Natural killer cell (primary cell): ENCODE data around the gene DNAJC24. TPM values are rescaled to one million over a fixed set of nuclear protein-coding genes. Genes with fewer than 3 reads are reported as not detected.

Experiments
- ATAC-seq, 3 donors: fragments of 150-1000 bp in 2 of 3; fragments of 200-7000 bp in 1 of 3; cut with Tn5 transposase; 1 replicate in 1 of 3; 2 replicates in 2 of 3; pipeline ENCODE4 v1.10.0; 2021; ENCODE audit warnings: mild to moderate bottlenecking in 2 of 3, moderate library complexity in 2 of 3
- DNase-seq, 2 donors: peaks; one replicate each; pipeline versions ENCODE4 v3.0.0 to v3.0.0-alpha.2; 2013 to 2021; ENCODE audit warnings: mixed read lengths in 1 of 2
- H3K27ac ChIP-seq: one replicate; pipeline ENCODE4 v1.5.1; 2013; ENCODE audit warnings: mild to moderate bottlenecking, low read length
- H3K27me3 ChIP-seq: one replicate; pipeline ENCODE4 v1.6.1; 2013; ENCODE audit warnings: low read length; ENCODE audit not compliant: control insufficient read depth, insufficient read depth
- H3K36me3 ChIP-seq: one replicate; pipeline ENCODE4 v1.6.1; 2013; ENCODE audit warnings: low read length; ENCODE audit not compliant: control insufficient read depth, insufficient read depth
- H3K4me1 ChIP-seq: one replicate; pipeline ENCODE4 v1.6.1; 2013; ENCODE audit warnings: low read length; ENCODE audit not compliant: control insufficient read depth, insufficient read depth
- H3K4me3 ChIP-seq: one replicate; pipeline ENCODE4 v1.5.1; 2013; ENCODE audit warnings: low read length
- H3K9me3 ChIP-seq: one replicate; pipeline ENCODE4 v1.6.1; 2013; ENCODE audit warnings: low read length; ENCODE audit not compliant: control insufficient read depth, insufficient read depth
- H3K27ac Mint-ChIP-seq, 2 donors: one replicate each; pipeline ENCODE4 v1.8.0; 2022; ENCODE audit warnings: mild to moderate bottlenecking in 2 of 2, mixed read lengths in 2 of 2, moderate library complexity in 1 of 2
- H3K27me3 Mint-ChIP-seq, 2 donors: one replicate each; pipeline ENCODE4 v1.8.0; 2022; ENCODE audit warnings: low read depth in 2 of 2, mixed read lengths in 2 of 2
- H3K36me3 Mint-ChIP-seq: one replicate; pipeline ENCODE4 v1.8.0; 2022; ENCODE audit warnings: mixed read lengths
- H3K4me1 Mint-ChIP-seq, 2 donors: one replicate each; pipeline ENCODE4 v1.8.0; 2022; ENCODE audit warnings: mixed read lengths in 2 of 2
- H3K4me3 Mint-ChIP-seq: one replicate; pipeline ENCODE4 v1.8.0; 2022; ENCODE audit warnings: mild to moderate bottlenecking, moderate library complexity, mixed read lengths
- H3K9me3 Mint-ChIP-seq, 2 donors: one replicate each; pipeline ENCODE4 v1.8.0; 2022; ENCODE audit warnings: mixed read lengths in 2 of 2
- WGBS: methylation state at CpG from one replicate; pipeline ENCODE4 v1.1.7; 2013; ENCODE audit warnings: missing lambda C conversion rate; ENCODE audit not compliant: insufficient coverage; 5-methylcytosine and 5-hydroxymethylcytosine counted together
- intact Hi-C: fragments of 100-400 bp; cut with micrococcal nuclease; formaldehyde crosslinking; loops from one replicate; pipeline ENCODE4 v1.14.2; 2022
- total RNA-seq, 4 donors: library from RNA; stranded (reverse); fragments of 120-200 nt in 1 of 4; gene quantifications; one replicate each; pipeline versions ENCODE4 v1.2.3 to v1.2.4, GENCODE V29; 2013 to 2022
- TF ChIP-seq, protein P1 (sequence below): fragments of 200-600 bp; IDR thresholded peaks from one replicate; pipeline ENCODE4 v1.8.0; 2022; ENCODE audit warnings: antibody characterized with exemption

The DNAJC24 gene
- total RNA-seq, 3 donors from 2014 or later (not counting 1 experiment from before 2014, with no cell fraction given) = 14.9 to 22.7 (median 18.6) TPM

DNA sequence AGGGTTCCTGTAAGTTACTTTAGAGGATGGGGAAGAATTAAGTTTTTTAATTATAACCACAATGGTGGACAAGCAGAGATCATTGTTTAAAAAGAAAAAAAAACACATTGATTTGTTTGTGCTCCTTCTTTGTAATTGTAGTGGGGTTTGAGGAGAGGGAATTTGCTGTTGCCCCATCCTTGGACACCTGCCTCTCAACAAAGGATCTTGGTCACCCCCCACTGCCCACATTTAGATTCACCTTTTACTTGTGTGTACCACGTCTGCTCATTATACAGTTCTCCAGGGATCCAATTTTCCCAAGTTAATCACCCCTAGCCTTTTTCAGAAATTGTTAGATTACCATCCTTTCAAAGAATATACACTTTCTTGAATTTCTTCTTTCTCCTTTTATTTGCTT, 53.0 kb downstream of the DNAJC24 start:
- Histone ChIP-seq H3K27me3 (no peaks in the 10 kb centered on the region), H3K27ac (no peak overlapping the region), H3K9me3 (no peaks in the 10 kb centered on the region), H3K36me3 (no peaks in the 10 kb centered on the region), H3K4me3 (no peak overlapping the region), H3K4me1 (no peaks in the 10 kb centered on the region)
- DNase-seq (no peak), ATAC-seq (no peak)
- 100% methylated on average over 1 of the region's 1 CpG for WGBS
- Mint-ChIP-seq H3K27ac (no peak overlapping the region), H3K36me3 (no peaks in the 10 kb centered on the region), H3K4me1 (no peaks in the 10 kb centered on the region), H3K27me3 (no peaks in the 10 kb centered on the region), H3K4me3 (no peak overlapping the region), H3K9me3 (no peaks in the 10 kb centered on the region)
- intact Hi-C loops = no loop called here
- TF ChIP-seq, protein P1, sequence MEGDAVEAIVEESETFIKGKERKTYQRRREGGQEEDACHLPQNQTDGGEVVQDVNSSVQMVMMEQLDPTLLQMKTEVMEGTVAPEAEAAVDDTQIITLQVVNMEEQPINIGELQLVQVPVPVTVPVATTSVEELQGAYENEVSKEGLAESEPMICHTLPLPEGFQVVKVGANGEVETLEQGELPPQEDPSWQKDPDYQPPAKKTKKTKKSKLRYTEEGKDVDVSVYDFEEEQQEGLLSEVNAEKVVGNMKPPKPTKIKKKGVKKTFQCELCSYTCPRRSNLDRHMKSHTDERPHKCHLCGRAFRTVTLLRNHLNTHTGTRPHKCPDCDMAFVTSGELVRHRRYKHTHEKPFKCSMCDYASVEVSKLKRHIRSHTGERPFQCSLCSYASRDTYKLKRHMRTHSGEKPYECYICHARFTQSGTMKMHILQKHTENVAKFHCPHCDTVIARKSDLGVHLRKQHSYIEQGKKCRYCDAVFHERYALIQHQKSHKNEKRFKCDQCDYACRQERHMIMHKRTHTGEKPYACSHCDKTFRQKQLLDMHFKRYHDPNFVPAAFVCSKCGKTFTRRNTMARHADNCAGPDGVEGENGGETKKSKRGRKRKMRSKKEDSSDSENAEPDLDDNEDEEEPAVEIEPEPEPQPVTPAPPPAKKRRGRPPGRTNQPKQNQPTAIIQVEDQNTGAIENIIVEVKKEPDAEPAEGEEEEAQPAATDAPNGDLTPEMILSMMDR = no peak

DNA sequence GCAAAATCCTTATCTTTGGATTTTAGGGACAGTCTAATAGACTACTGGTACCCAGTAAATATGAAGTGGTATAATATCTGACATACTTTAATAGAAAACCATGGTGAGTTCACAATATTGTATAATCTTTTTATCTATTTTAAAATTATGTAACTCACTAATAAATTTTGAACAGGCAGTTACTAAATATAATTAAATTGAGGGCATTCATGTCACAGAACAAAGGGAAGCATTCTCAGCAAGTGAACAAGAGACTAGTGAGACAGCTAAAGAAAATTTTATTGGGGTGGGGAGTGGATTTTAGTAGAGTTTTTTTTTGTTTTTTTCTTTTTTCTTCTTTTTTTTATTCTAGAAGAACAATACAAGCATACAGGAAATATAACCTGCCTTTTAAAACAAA, 55.0 kb downstream of the DNAJC24 start:
- intact Hi-C loops = no loop called here
- DNase-seq = no peak
- Histone ChIP-seq H3K27ac (no peak overlapping the region), H3K4me3 (no peak overlapping the region), H3K4me1 (no peaks in the 10 kb centered on the region), H3K27me3 (no peaks in the 10 kb centered on the region), H3K36me3 (no peaks in the 10 kb centered on the region), H3K9me3 (no peaks in the 10 kb centered on the region)
- no peaks in the 10 kb centered on the region for H3K36me3 Mint-ChIP-seq
- ATAC-seq = no peak
- no peaks in the 10 kb centered on the region for H3K27me3 Mint-ChIP-seq
- no peak overlapping the region for H3K4me3 Mint-ChIP-seq
- no peaks in the 10 kb centered on the region for H3K9me3 Mint-ChIP-seq
- no peaks in the 10 kb centered on the region for H3K4me1 Mint-ChIP-seq
- H3K27ac Mint-ChIP-seq = no peak overlapping the region
- TF ChIP-seq, protein P1 = no peak

DNA sequence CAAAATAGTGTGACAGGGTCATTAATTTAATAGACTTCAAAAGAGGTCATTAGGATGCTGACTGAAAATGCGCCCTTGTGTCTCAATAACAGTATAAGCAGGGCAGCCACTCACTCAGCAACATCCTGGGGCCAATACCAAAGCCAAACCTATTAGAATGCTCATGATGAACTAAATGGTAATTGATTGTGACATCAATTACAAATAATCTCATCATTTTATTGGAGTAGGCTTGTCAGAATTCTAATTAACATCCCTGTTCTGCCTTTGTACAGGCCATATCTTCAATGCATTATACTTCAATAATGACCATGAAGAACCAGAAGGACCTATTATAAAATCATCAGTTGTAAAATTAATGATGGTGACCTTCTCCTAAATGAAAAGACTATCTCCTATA, 64.2 kb downstream of the DNAJC24 start:
- intact Hi-C loops = no loop called here
- DNase-seq (no peak), ATAC-seq (no peak)
- 100% methylated on average over 1 of the region's 1 CpG for WGBS
- TF ChIP-seq, protein P1 = no peak
- Mint-ChIP-seq H3K4me3 (no peak overlapping the region), H3K9me3 (no peaks in the 10 kb centered on the region), H3K27ac (no peak overlapping the region), H3K27me3 (no peaks in the 10 kb centered on the region), H3K4me1 (peaks cover 0 to 6% of the 10 kb centered on the region in 2 donors), H3K36me3 (no peaks in the 10 kb centered on the region)
- Histone ChIP-seq H3K27ac (no peak overlapping the region), H3K36me3 (peaks cover 4% of the 10 kb centered on the region), H3K4me1 (no peaks in the 10 kb centered on the region), H3K4me3 (no peak overlapping the region), H3K27me3 (no peaks in the 10 kb centered on the region), H3K9me3 (no peaks in the 10 kb centered on the region)

GRCh38 chr11:31437742-31438435, 68.2 kb downstream of the DNAJC24 start:
- Histone ChIP-seq H3K36me3 (no peaks in the 10 kb centered on the region), H3K27ac (no peak overlapping the region), H3K9me3 (no peaks in the 10 kb centered on the region), H3K27me3 (no peaks in the 10 kb centered on the region), H3K4me3 (no peak overlapping the region), H3K4me1 (no peaks in the 10 kb centered on the region)
- H3K9me3 Mint-ChIP-seq = no peaks in the 10 kb centered on the region
- no peak overlapping the region for H3K4me3 Mint-ChIP-seq
- TF ChIP-seq, protein P1 = no peak
- no peak overlapping the region for H3K27ac Mint-ChIP-seq
- peaks cover 0 to 12% of the 10 kb centered on the region in 2 donors for H3K4me1 Mint-ChIP-seq
- H3K36me3 Mint-ChIP-seq = no peaks in the 10 kb centered on the region
- 47% methylated on average over 2 of the region's 2 CpGs for WGBS
- no peak for DNase-seq
- ATAC-seq = no peak
- H3K27me3 Mint-ChIP-seq = no peaks in the 10 kb centered on the region
- intact Hi-C loops = no loop called here
